SK-N-SH treated with all-trans-retinoic acid at 6 μM for 48 hours (cell line): ENCODE measurements around the gene CPVL.

Experiments
- ARNTL ChIP-seq: fragments of 450-650 bp; formaldehyde crosslinking; IDR thresholded peaks from 2 replicates; pipeline ENCODE4 v1.5.0; 2020; ENCODE audit warnings: low read depth, mild to moderate bottlenecking, moderate library complexity, borderline replicate concordance
- CREB5 ChIP-seq: fragments of 250-450 bp; sonication (Bioruptor Pico); IDR thresholded peaks from 2 replicates; pipeline ENCODE4 v1.5.1; 2020; ENCODE audit warnings: low read depth, mild to moderate bottlenecking, moderate library complexity
- CSDC2 ChIP-seq: fragments of 250-450 bp; sonication (Bioruptor Pico); IDR thresholded peaks from 2 replicates; pipeline ENCODE4 v1.5.0; 2020; ENCODE audit warnings: mild to moderate bottlenecking, moderate library complexity
- CSRNP3 ChIP-seq: fragments of 250-450 bp; sonication (Bioruptor Pico); IDR thresholded peaks from 2 replicates; pipeline ENCODE4 v1.5.1; 2021; ENCODE audit warnings: mild to moderate bottlenecking, moderate library complexity
- ESRRG ChIP-seq: fragments of 250-450 bp; sonication (Bioruptor Pico); IDR thresholded peaks from 2 replicates; pipeline ENCODE4 v1.6.1; 2021; ENCODE audit warnings: mild to moderate bottlenecking
- ISL1 ChIP-seq: fragments of 250-450 bp; sonication (Bioruptor Pico); IDR thresholded peaks from 2 replicates; pipeline ENCODE4 v2.1.2; 2022; ENCODE audit warnings: mild to moderate bottlenecking, moderate library complexity
- PATZ1 ChIP-seq: fragments of 250-450 bp; sonication (Bioruptor Pico); IDR thresholded peaks from 2 replicates; pipeline ENCODE4 v1.8.0; 2020; ENCODE audit warnings: mild to moderate bottlenecking, moderate library complexity, borderline replicate concordance
- TCF4 ChIP-seq: fragments of 250-450 bp; sonication (Bioruptor Pico); IDR thresholded peaks from 2 replicates; pipeline ENCODE4 v1.8.0; 2021; ENCODE audit warnings: mild to moderate bottlenecking, moderate library complexity, borderline replicate concordance
- ZFP30 ChIP-seq: fragments of 450-650 bp; formaldehyde crosslinking; IDR thresholded peaks from 2 replicates; pipeline ENCODE4 v1.5.0; 2022; ENCODE audit warnings: mild to moderate bottlenecking, moderate library complexity
- ZNF8 ChIP-seq: fragments of 450-650 bp; formaldehyde crosslinking; IDR thresholded peaks from 2 replicates; pipeline ENCODE4 v1.5.0; 2020; ENCODE audit warnings: mild to moderate bottlenecking, moderate library complexity

- no peak for TF ChIP-seq CSRNP3 (CRISPR knock-in tag)
- TF ChIP-seq PATZ1, result no peak
- TF ChIP-seq ISL1 (CRISPR knock-in tag), result no peak
- TF ChIP-seq ZNF8 (CRISPR knock-in tag), result no peak
- TF ChIP-seq CREB5 (CRISPR knock-in tag), result no peak
- TF ChIP-seq CSDC2 (CRISPR knock-in tag), result no peak
- TF ChIP-seq ESRRG (CRISPR knock-in tag), result no peak
- TF ChIP-seq ZFP30, result no peak
- no peak for TF ChIP-seq ARNTL (CRISPR knock-in tag)
- TF ChIP-seq TCF4 (CRISPR knock-in tag), result no peak
Observed at GRCh38 chr7:28986765-28987110, 159.6 kb downstream of the CPVL start.
